ENCODE results near the gene RPL31. TPM values are rescaled to one million over a fixed set of nuclear protein-coding genes. Genes with fewer than 3 reads are reported as not detected.

The RPL31 gene
- total RNA-seq, 1 experiment from 2014 or later, result 682 TPM

DNA sequence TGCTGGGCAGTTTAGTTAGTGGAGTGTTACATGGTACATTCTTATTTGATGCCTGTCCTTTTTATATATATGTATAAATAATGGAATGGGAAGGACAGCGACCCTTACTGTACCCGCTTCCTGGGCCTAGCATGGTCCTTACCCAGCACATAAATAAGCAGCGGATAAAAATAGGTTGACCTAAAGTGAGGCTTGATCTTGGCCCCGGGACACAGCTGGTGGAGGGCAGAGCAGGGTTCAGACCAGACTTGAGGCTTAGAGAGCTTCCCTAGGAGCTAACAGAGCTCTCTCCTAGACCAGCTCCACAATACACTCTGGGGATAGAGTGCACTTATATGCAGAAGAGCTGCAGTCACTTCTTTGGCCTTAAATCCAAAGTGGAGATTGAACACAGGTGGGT lies 46.9 kb upstream of the RPL31 start:
- in situ Hi-C loops (cut with HindIII; ENCODE audit: low pct_unique_long_range_greater_than_20kb, low sequenced_read_pairs), result no loop called here
- no TSS peak for BruUV-seq (replicated peaks)
- Histone ChIP-seq H3K9me3 (ENCODE audit: control insufficient read depth, insufficient read depth, low read depth, low read length) (no peaks in the 10 kb centered on the region), H3K4me3 (ENCODE audit: low read depth in 2 of 2, low read length in 2 of 2) (no peak overlapping the region), H3K4me1 (ENCODE audit: control insufficient read depth, insufficient read depth, low read length) (no peaks in the 10 kb centered on the region), H3K27me3 (ENCODE audit: control insufficient read depth, insufficient read depth, low read length) (no peaks in the 10 kb centered on the region), H3K27ac (ENCODE audit: low read length) (no peak overlapping the region), H3K36me3 (ENCODE audit: control insufficient read depth, insufficient read depth, low read length) (no peaks in the 10 kb centered on the region)
- POLR2A ChIA-PET, result no interaction called here
- DNase-seq (ENCODE audit: low read depth, low spot score), result no peak
- CTCF ChIA-PET, result interaction anchor here (0.6 kb wide), 1 partner anchor 96 kb away, joined by 3 read pairs; no protein-coding TSS in a partner anchor
- peak; percentile 30 for ATAC-seq
- intact Hi-C loops (cut with micrococcal nuclease; ENCODE audit: unreplicated experiment), result no loop called here
- TF ChIP-seq TCF7L2 (IDR thresholded peaks at IDR 0.05; ENCODE audit: low read depth, low read length) (no peak), CTCF (IDR thresholded peaks at IDR 0.05) (no peak), REST (IDR thresholded peaks at IDR 0.05; ENCODE audit: insufficient read depth in 1 of 2, low read depth in 2 of 2, low read length in 1 of 2) (no peak), SIN3A (IDR thresholded peaks at IDR 0.05; ENCODE audit: borderline replicate concordance, insufficient read depth, low read depth, low read length) (no peak), POLR2AphosphoS5 (IDR thresholded peaks at IDR 0.05; ENCODE audit: low read depth, low read length) (no peak)

DNA sequence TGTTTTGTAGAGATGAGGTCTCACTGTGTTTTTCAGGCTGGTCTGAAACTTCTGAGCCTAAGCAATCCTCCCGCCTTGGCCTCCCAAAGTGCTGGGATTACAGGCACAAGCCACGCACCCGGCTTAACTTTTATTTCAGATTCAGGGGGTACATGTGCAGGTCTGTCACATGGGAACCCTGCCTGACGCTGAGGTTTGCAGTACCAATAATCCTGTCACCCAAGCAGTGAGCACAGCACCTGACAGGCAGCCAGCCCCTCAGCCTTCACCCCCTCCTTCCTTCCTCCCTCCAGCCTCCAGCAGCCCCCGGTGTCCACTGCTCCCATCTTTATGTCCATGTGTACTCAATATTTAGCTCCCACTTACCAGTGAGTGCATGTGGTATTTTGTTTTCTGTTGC lies 46.0 kb upstream of the RPL31 start:
- H3K36me3 ChIP-seq (ENCODE audit: control insufficient read depth, insufficient read depth, low read length), result no peaks in the 10 kb centered on the region
- CTCF ChIA-PET, result no interaction called here
- no peak overlapping the region for H3K4me3 ChIP-seq (ENCODE audit: low read depth in 2 of 2, low read length in 2 of 2)
- ATAC-seq (no peak), DNase-seq (ENCODE audit: low read depth, low spot score) (no peak)
- H3K27ac ChIP-seq (ENCODE audit: low read length), result no peak overlapping the region
- no TSS peak for BruUV-seq (replicated peaks)
- no peaks in the 10 kb centered on the region for H3K27me3 ChIP-seq (ENCODE audit: control insufficient read depth, insufficient read depth, low read length)
- POLR2A ChIA-PET, result no interaction called here
- no peaks in the 10 kb centered on the region for H3K4me1 ChIP-seq (ENCODE audit: control insufficient read depth, insufficient read depth, low read length)
- no peaks in the 10 kb centered on the region for H3K9me3 ChIP-seq (ENCODE audit: control insufficient read depth, insufficient read depth, low read depth, low read length)
- in situ Hi-C loops (cut with HindIII; ENCODE audit: low pct_unique_long_range_greater_than_20kb, low sequenced_read_pairs) (no loop called here), intact Hi-C loops (cut with micrococcal nuclease; ENCODE audit: unreplicated experiment) (no loop called here)
- TF ChIP-seq TCF7L2 (IDR thresholded peaks at IDR 0.05; ENCODE audit: low read depth, low read length) (no peak), POLR2AphosphoS5 (IDR thresholded peaks at IDR 0.05; ENCODE audit: low read depth, low read length) (no peak), REST (IDR thresholded peaks at IDR 0.05; ENCODE audit: insufficient read depth in 1 of 2, low read depth in 2 of 2, low read length in 1 of 2) (no peak), SIN3A (IDR thresholded peaks at IDR 0.05; ENCODE audit: borderline replicate concordance, insufficient read depth, low read depth, low read length) (no peak), CTCF (IDR thresholded peaks at IDR 0.05) (no peak)

Measured in Panc1 (cell line).